HepG2 (cell line): ENCODE measurements around the gene PLD1. TPM values are rescaled to one million over a fixed set of nuclear protein-coding genes. Genes with fewer than 3 reads are reported as not detected.

ENCODE experiments used
- ATAC-seq: fragments of 200-7000 bp; cut with Tn5 transposase; 3 replicates; pipeline ENCODE4 v1.9.1; 2020; ENCODE audit warnings: mild to moderate bottlenecking, moderate library complexity
- BruUV-seq: library from RNA; stranded (reverse); fragments of 400-500 nt; replicated peaks from 2 replicates; lab custom pipeline; 2021; lab: Mats Ljungman, UMichigan
- CTCF ChIA-PET: fragments of 300-600 bp; formaldehyde crosslinking; extraction: SDS; loops from one replicate; lab custom pipeline; 2021; ENCODE audit warnings: low total read pairs, inconsistent platforms, low intra/inter-chr PET ratio; lab: Yijun Ruan, JAX
- POLR2A ChIA-PET: fragments of 350-600 bp; sonication (Branson Sonifier 250); formaldehyde crosslinking; loops from one replicate; lab custom pipeline; 2020; ENCODE audit warnings: antibody characterized with exemption, inconsistent platforms; lab: Yijun Ruan, JAX
- DNase-seq: peaks from one replicate; pipeline ENCODE4 v3.0.0-alpha.2; 2015; ENCODE audit warnings: low spot score
- FAIRE-seq: peaks from 3 replicates; lab custom pipeline; 2011; peaks lifted over from hg19 to GRCh38; lab: Jason Lieb, UNC
- H2AFZ ChIP-seq: one replicate; pipeline ENCODE4 v1.6.1; 2011; ENCODE audit warnings: low read length, inconsistent platforms
- H3K27ac ChIP-seq: fragments of 300-600 bp; 3 replicates; pipeline ENCODE4 v1.8.0; 2011; ENCODE audit warnings: mixed run types, mild to moderate bottlenecking, mixed read lengths, low read length, inconsistent platforms; ENCODE audit not compliant: insufficient read depth; ENCODE audit errors: extremely low read length
- H3K27me3 ChIP-seq, 2 experiments: fragments of 200-600 bp in 1 of 2; 2 replicates in 1 of 2; 3 replicates in 1 of 2; pipeline versions ENCODE4 v1.6.0 to v1.8.0; 2011; ENCODE audit warnings: low read length in 2 of 2, mild to moderate bottlenecking in 2 of 2, moderate library complexity in 2 of 2, inconsistent platforms in 1 of 2; ENCODE audit not compliant: insufficient read depth in 2 of 2, control insufficient read depth in 1 of 2
- H3K36me3 ChIP-seq, 2 experiments: fragments of 200-600 bp in 1 of 2; replicated peaks in 1 of 2; 2 replicates in 1 of 2; 3 replicates in 1 of 2; pipeline versions ENCODE4 v1.5.1 to v1.8.0; 2011; ENCODE audit warnings: low read length in 2 of 2, inconsistent platforms in 1 of 2; ENCODE audit not compliant: insufficient read depth in 2 of 2, control insufficient read depth in 1 of 2
- H3K4me1 ChIP-seq: 2 replicates; pipeline ENCODE4 v1.5.1; 2012; ENCODE audit warnings: low read length, inconsistent platforms; ENCODE audit not compliant: insufficient read depth
- H3K4me2 ChIP-seq: 2 replicates; pipeline ENCODE4 v1.6.0; 2011; ENCODE audit warnings: low read depth, low read length, inconsistent platforms
- H3K4me3 ChIP-seq, 3 experiments: fragments of 200-600 bp in 1 of 3; sonication (generic), shearing (Covaris generic) in 1 of 3; replicated peaks in 1 of 3; 2 replicates each; pipeline ENCODE4 v1.5.1; 2011 to 2016; ENCODE audit warnings: low read length in 3 of 3, inconsistent platforms in 2 of 3, low read depth in 2 of 3, mild to moderate bottlenecking in 2 of 3, control low read depth in 1 of 3, mixed read lengths in 1 of 3; ENCODE audit not compliant: insufficient read depth in 1 of 3
- H3K79me2 ChIP-seq: one replicate; pipeline ENCODE4 v1.6.1; 2011; ENCODE audit warnings: low read length, inconsistent platforms; ENCODE audit not compliant: insufficient read depth
- H3K9ac ChIP-seq: 2 replicates; pipeline ENCODE4 v1.6.0; 2011; ENCODE audit warnings: mild to moderate bottlenecking, low read depth, low read length, inconsistent platforms; ENCODE audit not compliant: insufficient read depth
- H3K9me3 ChIP-seq: 2 replicates; pipeline ENCODE4 v1.5.1; 2012; ENCODE audit warnings: mild to moderate bottlenecking, low read length
- H4K20me1 ChIP-seq: 2 replicates; pipeline ENCODE4 v1.6.0; 2011; ENCODE audit warnings: inconsistent platforms, mild to moderate bottlenecking, low read length, moderate library complexity; ENCODE audit not compliant: insufficient read depth
- WGBS: methylation state at CpG from one replicate; pipeline ENCODE4 v1.1.6; 2017; ENCODE audit warnings: low lambda C conversion rate; 5-methylcytosine and 5-hydroxymethylcytosine counted together
- in situ Hi-C: cut with HindIII; loops from 2 replicates; pipeline ENCODE4 v1.10.0; 2017; ENCODE audit warnings: low pct_unique_long_range_greater_than_20kb; ENCODE audit not compliant: extremely low pct_ligation_motif_present
- intact Hi-C: fragments of 100-400 bp; cut with micrococcal nuclease; formaldehyde crosslinking; loops from one replicate; pipeline ENCODE4 v1.10.0; 2022; ENCODE audit not compliant: unreplicated experiment
- polyA plus RNA-seq, 8 experiments: library from polyadenylated mRNA; depleted of rRNA in 3 of 8; stranded (reverse) in 7 of 8; unstranded in 1 of 8; fragments of >200 nt; fragmentation: Illumina TruSeq in 4 of 8; extraction: Trizol in 4 of 8; gene quantifications; 2 replicates each; pipeline versions ENCODE4 v1.2.1 to v1.2.3, GENCODE V29; 2011 to 2016; ENCODE audit warnings: low read depth in 4 of 8, missing spikeins in 1 of 8, mixed read lengths in 1 of 8; ENCODE audit not compliant: insufficient read depth in 1 of 8
- total RNA-seq, 5 experiments: library from RNA; depleted of rRNA; stranded (reverse); fragments of >200 nt; fragmentation: Illumina TruSeq; extraction: Trizol; gene quantifications; 2 replicates each; pipeline ENCODE4 v1.2.3, GENCODE V29; 2016; ENCODE audit warnings: low read depth in 1 of 5
- TF ChIP-seq, protein P1 (sequence below): sonication (generic); formaldehyde crosslinking; IDR thresholded peaks from 2 replicates; pipeline ENCODE4 v1.4.0; 2020; ENCODE audit warnings: missing genetic modification reagents
- TF ChIP-seq, protein P2 (sequence below): sonication (generic); formaldehyde crosslinking; IDR thresholded peaks from 2 replicates; pipeline ENCODE4 v1.4.0; 2020; ENCODE audit warnings: missing genetic modification reagents

The PLD1 gene
- total and polyA plus RNA-seq, 2 of the 13 experiments (the other 11 are each of a cell fraction or from before 2014, with no cell fraction given) = 27.1 to 59.4 TPM

DNA sequence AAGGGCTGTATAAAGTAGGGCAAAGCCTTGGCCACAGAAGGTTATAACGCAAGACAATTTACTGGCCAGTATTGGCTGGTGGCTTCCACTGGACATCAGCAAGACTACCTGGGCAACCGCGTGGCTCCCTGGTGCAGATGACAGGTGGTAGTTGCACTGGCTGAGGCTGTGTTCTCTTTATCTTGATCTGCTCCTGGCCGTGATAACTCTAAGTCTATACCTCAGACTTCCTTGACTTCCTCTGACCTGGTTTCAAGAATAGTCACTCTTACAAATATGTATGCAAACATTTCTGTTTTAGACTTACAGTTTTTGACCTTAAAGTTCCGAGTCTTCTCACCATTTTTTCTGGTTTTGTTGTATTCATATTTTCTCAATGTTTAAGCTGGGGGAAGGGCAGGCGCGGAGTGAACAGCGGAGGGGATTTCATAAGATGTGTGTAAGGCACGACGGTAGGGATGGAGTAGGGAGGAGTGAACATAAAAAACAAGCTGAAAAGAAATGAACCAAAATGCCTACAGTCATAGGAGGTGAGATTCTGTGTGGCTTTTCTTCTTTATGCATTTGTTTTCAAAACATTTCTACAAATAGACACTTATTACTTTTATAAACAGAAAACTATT is 17.7 kb upstream of the PLD1 start:
- ChIA-PET POLR2A (interaction anchor here (1.0 to 5.6 kb wide), 3 partner anchors 10 to 17 kb away, joined by 3 to 37 read pairs (median 5); partner anchors contain the start of gene PLD1), CTCF (no interaction called here)
- no peaks in the 10 kb centered on the region for H3K27me3 ChIP-seq
- no peaks in the 10 kb centered on the region for H3K79me2 ChIP-seq
- no peaks in the 10 kb centered on the region for H3K9me3 ChIP-seq
- H3K9ac ChIP-seq = no peak overlapping the region
- no TSS peak for BruUV-seq
- H3K4me2 ChIP-seq = no peak overlapping the region
- intact Hi-C loops = no loop called here
- peaks cover 79% of the 10 kb centered on the region for H3K4me1 ChIP-seq
- no peak overlapping the region for H3K27ac ChIP-seq
- no peak for DNase-seq
- no peak for FAIRE-seq
- H3K4me3 ChIP-seq = no peak overlapping the region
- in situ Hi-C loops = no loop called here
- H4K20me1 ChIP-seq = no peaks in the 10 kb centered on the region
- 90% methylated on average over 8 of the region's 10 CpGs for WGBS
- TF ChIP-seq, protein P1, sequence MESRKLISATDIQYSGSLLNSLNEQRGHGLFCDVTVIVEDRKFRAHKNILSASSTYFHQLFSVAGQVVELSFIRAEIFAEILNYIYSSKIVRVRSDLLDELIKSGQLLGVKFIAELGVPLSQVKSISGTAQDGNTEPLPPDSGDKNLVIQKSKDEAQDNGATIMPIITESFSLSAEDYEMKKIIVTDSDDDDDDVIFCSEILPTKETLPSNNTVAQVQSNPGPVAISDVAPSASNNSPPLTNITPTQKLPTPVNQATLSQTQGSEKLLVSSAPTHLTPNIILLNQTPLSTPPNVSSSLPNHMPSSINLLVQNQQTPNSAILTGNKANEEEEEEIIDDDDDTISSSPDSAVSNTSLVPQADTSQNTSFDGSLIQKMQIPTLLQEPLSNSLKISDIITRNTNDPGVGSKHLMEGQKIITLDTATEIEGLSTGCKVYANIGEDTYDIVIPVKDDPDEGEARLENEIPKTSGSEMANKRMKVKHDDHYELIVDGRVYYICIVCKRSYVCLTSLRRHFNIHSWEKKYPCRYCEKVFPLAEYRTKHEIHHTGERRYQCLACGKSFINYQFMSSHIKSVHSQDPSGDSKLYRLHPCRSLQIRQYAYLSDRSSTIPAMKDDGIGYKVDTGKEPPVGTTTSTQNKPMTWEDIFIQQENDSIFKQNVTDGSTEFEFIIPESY = peak; percentile 88
- TF ChIP-seq, protein P2, sequence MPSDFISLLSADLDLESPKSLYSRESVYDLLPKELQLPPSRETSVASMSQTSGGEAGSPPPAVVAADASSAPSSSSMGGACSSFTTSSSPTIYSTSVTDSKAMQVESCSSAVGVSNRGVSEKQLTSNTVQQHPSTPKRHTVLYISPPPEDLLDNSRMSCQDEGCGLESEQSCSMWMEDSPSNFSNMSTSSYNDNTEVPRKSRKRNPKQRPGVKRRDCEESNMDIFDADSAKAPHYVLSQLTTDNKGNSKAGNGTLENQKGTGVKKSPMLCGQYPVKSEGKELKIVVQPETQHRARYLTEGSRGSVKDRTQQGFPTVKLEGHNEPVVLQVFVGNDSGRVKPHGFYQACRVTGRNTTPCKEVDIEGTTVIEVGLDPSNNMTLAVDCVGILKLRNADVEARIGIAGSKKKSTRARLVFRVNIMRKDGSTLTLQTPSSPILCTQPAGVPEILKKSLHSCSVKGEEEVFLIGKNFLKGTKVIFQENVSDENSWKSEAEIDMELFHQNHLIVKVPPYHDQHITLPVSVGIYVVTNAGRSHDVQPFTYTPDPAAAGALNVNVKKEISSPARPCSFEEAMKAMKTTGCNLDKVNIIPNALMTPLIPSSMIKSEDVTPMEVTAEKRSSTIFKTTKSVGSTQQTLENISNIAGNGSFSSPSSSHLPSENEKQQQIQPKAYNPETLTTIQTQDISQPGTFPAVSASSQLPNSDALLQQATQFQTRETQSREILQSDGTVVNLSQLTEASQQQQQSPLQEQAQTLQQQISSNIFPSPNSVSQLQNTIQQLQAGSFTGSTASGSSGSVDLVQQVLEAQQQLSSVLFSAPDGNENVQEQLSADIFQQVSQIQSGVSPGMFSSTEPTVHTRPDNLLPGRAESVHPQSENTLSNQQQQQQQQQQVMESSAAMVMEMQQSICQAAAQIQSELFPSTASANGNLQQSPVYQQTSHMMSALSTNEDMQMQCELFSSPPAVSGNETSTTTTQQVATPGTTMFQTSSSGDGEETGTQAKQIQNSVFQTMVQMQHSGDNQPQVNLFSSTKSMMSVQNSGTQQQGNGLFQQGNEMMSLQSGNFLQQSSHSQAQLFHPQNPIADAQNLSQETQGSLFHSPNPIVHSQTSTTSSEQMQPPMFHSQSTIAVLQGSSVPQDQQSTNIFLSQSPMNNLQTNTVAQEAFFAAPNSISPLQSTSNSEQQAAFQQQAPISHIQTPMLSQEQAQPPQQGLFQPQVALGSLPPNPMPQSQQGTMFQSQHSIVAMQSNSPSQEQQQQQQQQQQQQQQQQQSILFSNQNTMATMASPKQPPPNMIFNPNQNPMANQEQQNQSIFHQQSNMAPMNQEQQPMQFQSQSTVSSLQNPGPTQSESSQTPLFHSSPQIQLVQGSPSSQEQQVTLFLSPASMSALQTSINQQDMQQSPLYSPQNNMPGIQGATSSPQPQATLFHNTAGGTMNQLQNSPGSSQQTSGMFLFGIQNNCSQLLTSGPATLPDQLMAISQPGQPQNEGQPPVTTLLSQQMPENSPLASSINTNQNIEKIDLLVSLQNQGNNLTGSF (CRISPR knock-in tag) = no peak
- H3K36me3 ChIP-seq = no peaks in the 10 kb centered on the region
- no peak overlapping the region for H2AFZ ChIP-seq
- no peak for ATAC-seq
